ENCODE results near the gene NRBP1.

DNA sequence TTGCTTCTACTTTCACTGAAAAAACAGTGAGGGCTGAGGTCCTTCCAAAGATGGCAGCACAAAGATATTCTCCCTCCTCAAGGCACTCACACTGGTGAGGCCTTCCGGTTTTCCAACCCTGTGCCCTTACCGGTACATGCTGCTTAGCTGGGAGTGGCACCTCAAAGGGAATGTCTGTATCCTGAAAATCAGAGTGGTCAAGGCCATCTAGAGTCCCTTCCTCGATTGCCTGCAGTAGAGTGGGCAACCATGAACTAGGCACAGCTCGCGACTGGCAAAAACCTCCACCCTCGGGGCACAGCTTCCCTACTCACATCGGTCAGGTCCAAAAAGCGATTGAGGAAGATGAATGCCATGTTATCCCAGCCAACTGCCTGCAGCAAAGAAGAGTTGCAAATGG, 17.2 kb downstream of the NRBP1 start:
- TF ChIP-seq, protein P1, sequence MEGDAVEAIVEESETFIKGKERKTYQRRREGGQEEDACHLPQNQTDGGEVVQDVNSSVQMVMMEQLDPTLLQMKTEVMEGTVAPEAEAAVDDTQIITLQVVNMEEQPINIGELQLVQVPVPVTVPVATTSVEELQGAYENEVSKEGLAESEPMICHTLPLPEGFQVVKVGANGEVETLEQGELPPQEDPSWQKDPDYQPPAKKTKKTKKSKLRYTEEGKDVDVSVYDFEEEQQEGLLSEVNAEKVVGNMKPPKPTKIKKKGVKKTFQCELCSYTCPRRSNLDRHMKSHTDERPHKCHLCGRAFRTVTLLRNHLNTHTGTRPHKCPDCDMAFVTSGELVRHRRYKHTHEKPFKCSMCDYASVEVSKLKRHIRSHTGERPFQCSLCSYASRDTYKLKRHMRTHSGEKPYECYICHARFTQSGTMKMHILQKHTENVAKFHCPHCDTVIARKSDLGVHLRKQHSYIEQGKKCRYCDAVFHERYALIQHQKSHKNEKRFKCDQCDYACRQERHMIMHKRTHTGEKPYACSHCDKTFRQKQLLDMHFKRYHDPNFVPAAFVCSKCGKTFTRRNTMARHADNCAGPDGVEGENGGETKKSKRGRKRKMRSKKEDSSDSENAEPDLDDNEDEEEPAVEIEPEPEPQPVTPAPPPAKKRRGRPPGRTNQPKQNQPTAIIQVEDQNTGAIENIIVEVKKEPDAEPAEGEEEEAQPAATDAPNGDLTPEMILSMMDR (IDR thresholded peaks at IDR 0.05; ENCODE audit: low read depth, low read length): no peak
- no peak for TF ChIP-seq EZH2phosphoT487 (IDR thresholded peaks at IDR 0.05; ENCODE audit: low read depth)

Data from OCI-LY3 (cell line).